ENCODE measurements around the gene LIMK1. TPM values are rescaled to one million over a fixed set of nuclear protein-coding genes. Genes with fewer than 3 reads are reported as not detected.

LIMK1 gene
- total RNA-seq, 1 experiment from 2014 or later: 63.8 TPM

GRCh38 chr7:74074770-74075169 lies 8.8 kb upstream of the LIMK1 start:
- Histone ChIP-seq H2AK5ac (ENCODE audit: insufficient read length, low read length) (no peak overlapping the region), H3K23ac (ENCODE audit: insufficient read length, low read depth, low read length) (no peak overlapping the region), H3K4ac (ENCODE audit: low read depth, low read length) (no peak overlapping the region), H3K56ac (ENCODE audit: insufficient read length, low read depth, low read length) (no peak overlapping the region), H3K79me2 (ENCODE audit: insufficient read depth, low read length) (no peaks in the 10 kb centered on the region), H4K5ac (ENCODE audit: insufficient read length, low read depth, low read length) (no peak overlapping the region), H3K27ac (ENCODE audit: insufficient read length, low read depth, low read length) (no peak overlapping the region), H3K23me2 (ENCODE audit: insufficient read length, low read depth, low read length, poor library complexity, severe bottlenecking) (no peaks in the 10 kb centered on the region), H3K9me3 (ENCODE audit: control insufficient read depth, low read depth, low read length) (no peaks in the 10 kb centered on the region), H2AFZ (ENCODE audit: low read length) (no peak overlapping the region), H3K79me1 (ENCODE audit: insufficient read depth, low read depth, low read length, poor library complexity, severe bottlenecking) (no peaks in the 10 kb centered on the region), H3K4me1 (ENCODE audit: insufficient read depth, low read length) (no peaks in the 10 kb centered on the region), H3K27me3 (ENCODE audit: insufficient read depth, low read length) (no peaks in the 10 kb centered on the region), H4K8ac (replicated peaks; ENCODE audit: insufficient read length, low read depth, low read length) (no peak overlapping the region), H2BK20ac (ENCODE audit: low read depth, low read length, poor library complexity, severe bottlenecking) (no peak overlapping the region), H2BK5ac (ENCODE audit: insufficient read length, low read length) (no peak overlapping the region), H3T11ph (ENCODE audit: low read length) (no peak overlapping the region), H3K4me2 (ENCODE audit: insufficient read depth, insufficient read length, low read length) (no peak overlapping the region), H3K9ac (ENCODE audit: extremely low read depth, insufficient read length, low read length) (no peak overlapping the region), H3K14ac (ENCODE audit: insufficient read depth, low read length) (no peak overlapping the region), H3K18ac (ENCODE audit: insufficient read length, low read depth, low read length) (no peak overlapping the region), H2BK12ac (ENCODE audit: insufficient read length, low read depth, low read length) (no peak overlapping the region), H4K20me1 (ENCODE audit: control insufficient read depth, insufficient read depth, insufficient read length) (no peaks in the 10 kb centered on the region), H2BK15ac (ENCODE audit: low read depth, low read length) (no peak overlapping the region), H2BK120ac (ENCODE audit: low read depth, low read length, poor library complexity, severe bottlenecking) (no peak overlapping the region), H4K91ac (ENCODE audit: insufficient read length, low read depth, low read length) (no peak overlapping the region)
- Mint-ChIP-seq H3K36me3 (ENCODE audit: insufficient read depth in 1 of 3, low read depth in 3 of 3) (no peaks in the 10 kb centered on the region), H3K4me3 (no peak overlapping the region), H3K27ac (no peak overlapping the region), H3K4me1 (peaks cover 6 to 15% of the 10 kb centered on the region in 2 experiments), H3K9me3 (no peaks in the 10 kb centered on the region), H3K27me3 (ENCODE audit: low read depth) (no peaks in the 10 kb centered on the region; the same call in 1 of the 2 replicates)
- no CpG with 5 or more reads among the region's 1 CpG for WGBS (ENCODE audit: extremely low coverage, insufficient read length, low lambda C conversion rate)
- no peak for DNase-seq
- no peak for TF ChIP-seq CTCF (conservative IDR thresholded peaks at IDR 0.05)
